ENCODE results near the gene CCNI. TPM values are rescaled to one million over a fixed set of nuclear protein-coding genes. Genes with fewer than 3 reads are reported as not detected.

CCNI gene, protein sequence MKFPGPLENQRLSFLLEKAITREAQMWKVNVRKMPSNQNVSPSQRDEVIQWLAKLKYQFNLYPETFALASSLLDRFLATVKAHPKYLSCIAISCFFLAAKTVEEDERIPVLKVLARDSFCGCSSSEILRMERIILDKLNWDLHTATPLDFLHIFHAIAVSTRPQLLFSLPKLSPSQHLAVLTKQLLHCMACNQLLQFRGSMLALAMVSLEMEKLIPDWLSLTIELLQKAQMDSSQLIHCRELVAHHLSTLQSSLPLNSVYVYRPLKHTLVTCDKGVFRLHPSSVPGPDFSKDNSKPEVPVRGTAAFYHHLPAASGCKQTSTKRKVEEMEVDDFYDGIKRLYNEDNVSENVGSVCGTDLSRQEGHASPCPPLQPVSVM
- 127 and 183 TPM in 2 replicates for total RNA-seq

DNA sequence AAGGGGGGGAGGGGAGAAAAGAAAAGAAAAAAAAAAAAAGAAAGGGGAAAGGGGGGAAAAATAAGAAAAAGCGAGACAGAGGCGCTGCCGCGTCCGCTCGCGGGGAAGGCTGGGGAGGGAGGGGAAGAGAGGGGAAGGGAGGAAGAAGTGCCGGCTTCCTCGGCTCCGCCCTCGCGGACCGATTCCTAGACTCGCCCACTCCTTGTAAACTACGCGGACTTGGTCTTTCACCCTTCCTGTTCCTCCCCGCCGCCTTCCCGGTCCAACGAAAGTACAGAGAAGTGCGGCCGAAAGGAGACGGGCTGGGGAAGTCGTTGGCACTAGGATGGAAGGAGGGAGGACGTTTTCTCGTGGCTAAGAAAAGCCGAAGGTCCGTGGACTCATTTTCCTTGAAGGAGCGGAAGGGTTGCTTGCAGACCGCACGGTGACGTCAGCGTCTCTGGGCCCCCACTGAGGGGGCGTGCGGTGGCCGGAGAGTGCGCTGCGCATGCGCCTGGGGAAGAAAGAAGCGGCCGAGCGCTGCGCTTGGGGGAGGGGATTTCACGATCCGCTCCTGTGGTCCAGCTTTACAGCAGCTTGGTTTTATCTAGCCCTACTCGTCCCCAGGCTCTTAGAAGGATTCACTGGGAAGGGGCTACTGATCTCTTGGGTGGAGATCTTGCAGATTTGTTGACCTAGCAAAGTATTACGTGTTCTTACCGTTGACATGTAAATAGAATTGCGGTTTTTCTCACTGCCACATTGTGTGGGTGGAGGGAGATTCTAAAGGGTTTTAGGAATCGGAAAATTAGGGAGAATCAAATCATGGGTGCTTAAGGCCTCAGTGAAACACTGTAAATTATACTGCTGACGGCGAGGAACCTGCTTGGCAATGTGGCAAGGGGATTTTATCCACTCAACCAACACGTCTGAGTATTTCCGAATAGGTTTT, at the start of gene CCNI:
Gene CCNI (minus strand): TSS at position 121 of the 931 bp plus-strand sequence. CDS start 9,627 bp downstream, outside the sequence.

Other genes with a start within 250 kb of the CCNI start
- gene SOWAHB, start 177.8 kb downstream of the CCNI start, total RNA-seq: 17.3 and 21.4 TPM in 2 replicates
- gene SEPTIN11, start 126.2 kb downstream of the CCNI start, total RNA-seq: 50.7 and 67.6 TPM in 2 replicates
- gene CCNG2, start 81.2 kb upstream of the CCNI start, total RNA-seq: 38.8 and 41.2 TPM in 2 replicates

All from airway epithelial cell (primary cell).